Measurements from ENCODE around the gene OSBPL1A. TPM values are rescaled to one million over a fixed set of nuclear protein-coding genes. Genes with fewer than 3 reads are reported as not detected.

Gene OSBPL1A
- polyA plus RNA-seq, 2 of the 4 experiments (the other 2 are of a cell fraction), result 10.5 to 22.1 TPM

- TF ChIP-seq RCOR1 (IDR thresholded peaks at IDR 0.05; ENCODE audit: low read depth, low read length), result no peak
- no peak for TF ChIP-seq RFX5 (IDR thresholded peaks at IDR 0.05)
- no peak for TF ChIP-seq RAD21 (conservative IDR thresholded peaks at IDR 0.05 in 1 of 2, IDR thresholded peaks at IDR 0.05 in 1 of 2)
- TF ChIP-seq FOXS1 (CRISPR knock-in tag; IDR thresholded peaks at IDR 0.05), result no peak
- TF ChIP-seq JUN (IDR thresholded peaks at IDR 0.05), result no peak
- no peak for TF ChIP-seq MAX (IDR thresholded peaks at IDR 0.05)
- TF ChIP-seq HEYL (CRISPR knock-in tag; IDR thresholded peaks at IDR 0.05), result no peak
- no peak for TF ChIP-seq TP53 (CRISPR knock-in tag; IDR thresholded peaks at IDR 0.05)
- no peak for TF ChIP-seq HMGXB4 (CRISPR knock-in tag; IDR thresholded peaks at IDR 0.05; ENCODE audit: borderline replicate concordance)
- TF ChIP-seq GATA3 (IDR thresholded peaks at IDR 0.05; ENCODE audit: borderline replicate concordance), result no peak
- no peak for TF ChIP-seq HES2 (IDR thresholded peaks at IDR 0.05)
- no peak for TF ChIP-seq HOXA7 (CRISPR knock-in tag; IDR thresholded peaks at IDR 0.05)
- TF ChIP-seq ELK1 (IDR thresholded peaks at IDR 0.05; ENCODE audit: low read depth, low read length), result no peak
- no peak for TF ChIP-seq ZNF302 (CRISPR knock-in tag; IDR thresholded peaks at IDR 0.05)
- Histone ChIP-seq H3K4me3 (no peak overlapping the region), H3K9me3 (no peaks in the 10 kb centered on the region), H3K27ac (no peak overlapping the region), H3K4me1 (no peaks in the 10 kb centered on the region), H3K4me2 (no peak overlapping the region)
- 94% methylated on average over 4 of the region's 4 CpGs for WGBS (ENCODE audit: missing lambda C conversion rate)
- no peak for ATAC-seq
- ChIA-PET POLR2A (no interaction called here), CTCF (no interaction called here)
- no peak for FAIRE-seq
- no peak for DNase-seq (ENCODE audit: low read depth in 1 of 2, low spot score in 1 of 2)
Observed at GRCh38 chr18:24128700-24129099, 268.9 kb downstream of the OSBPL1A start.

- FAIRE-seq (no peak), DNase-seq (ENCODE audit: low read depth in 1 of 2, low spot score in 1 of 2) (no peak), ATAC-seq (no peak)
- CTCF ChIA-PET, result interaction anchor here (1.1 kb wide), 1 partner anchor 13 kb away, joined by 3 read pairs; no protein-coding TSS in a partner anchor
- Histone ChIP-seq H3K4me3 (no peak overlapping the region), H3K9me3 (no peaks in the 10 kb centered on the region), H3K4me2 (no peak overlapping the region), H3K27ac (no peak overlapping the region), H3K4me1 (no peaks in the 10 kb centered on the region)
- TF ChIP-seq MAZ (IDR thresholded peaks at IDR 0.05; ENCODE audit: borderline replicate concordance, low read depth, low read length) (no peak), TFCP2L1 (CRISPR knock-in tag; IDR thresholded peaks at IDR 0.05) (no peak), HES2 (IDR thresholded peaks at IDR 0.05) (no peak), HOXA7 (CRISPR knock-in tag; IDR thresholded peaks at IDR 0.05) (no peak), BCL3 (IDR thresholded peaks at IDR 0.05) (no peak), JUN (IDR thresholded peaks at IDR 0.05) (no peak)
- 75% methylated on average over 3 of the region's 3 CpGs for WGBS (ENCODE audit: missing lambda C conversion rate)
- POLR2A ChIA-PET, result interaction anchor here (1.1 kb wide), 1 partner anchor 11 kb away, joined by 3 read pairs; the partner anchor contains the start of gene CABYR
Observed at GRCh38 chr18:24127735-24128134, 269.9 kb downstream of the OSBPL1A start.
